Mucosa of stomach (tissue), 1 donor: ENCODE measurements around the gene ANKS3.
"Not testable (repeated sequence)": the region's sequence is repeated elsewhere in the genome, so short reads cannot be mapped to it uniquely, and the experiment has no call there.

ENCODE experiments used
- H3K27me3 ChIP-seq: one replicate; pipeline ENCODE4 v1.7.0; 2013; ENCODE audit warnings: mild to moderate bottlenecking, low read length; ENCODE audit not compliant: control insufficient read depth, insufficient read depth
- H3K36me3 ChIP-seq: one replicate; pipeline ENCODE4 v1.7.0; 2013; ENCODE audit warnings: low read length; ENCODE audit not compliant: control insufficient read depth, insufficient read depth
- H3K4me1 ChIP-seq: one replicate; pipeline ENCODE4 v1.7.0; 2013; ENCODE audit warnings: mild to moderate bottlenecking, low read length; ENCODE audit not compliant: control insufficient read depth, insufficient read depth
- H3K4me3 ChIP-seq: one replicate; pipeline ENCODE4 v1.7.0; 2013; ENCODE audit warnings: low read length
- H3K9ac ChIP-seq: one replicate; pipeline ENCODE4 v1.7.0; 2013; ENCODE audit warnings: mild to moderate bottlenecking, low read length, moderate library complexity
- H3K9me3 ChIP-seq: one replicate; pipeline ENCODE4 v1.7.0; 2013; ENCODE audit warnings: mild to moderate bottlenecking, low read length, moderate library complexity; ENCODE audit not compliant: control insufficient read depth
- donor health status: Pancreatic carcinoma.

The ANKS3 gene

GRCh38 chr16:4749700-4750257 lies 15.7 kb upstream of the ANKS3 start:
- Histone ChIP-seq H3K4me3 (no peak overlapping the region), H3K4me1 (no peaks in the 10 kb centered on the region), H3K27me3 (no peaks in the 10 kb centered on the region), H3K9ac (no peak overlapping the region), H3K36me3 (no peaks in the 10 kb centered on the region), H3K9me3 (no peaks in the 10 kb centered on the region)

- Histone ChIP-seq H3K9ac (no peak overlapping the region), H3K4me1 (no peaks in the 10 kb centered on the region), H3K4me3 (no peak overlapping the region), H3K36me3 (no peaks in the 10 kb centered on the region), H3K9me3 (no peaks in the 10 kb centered on the region), H3K27me3 (no peaks in the 10 kb centered on the region)
Observed at GRCh38 chr16:4748682-4749411, 14.8 kb upstream of the ANKS3 start.

GRCh38 chr16:4747906-4748681 lies 14.0 kb upstream of the ANKS3 start:
- Histone ChIP-seq H3K9me3 (no peaks in the 10 kb centered on the region), H3K36me3 (no peaks in the 10 kb centered on the region), H3K27me3 (no peaks in the 10 kb centered on the region), H3K4me1 (peaks cover 6% of the 10 kb centered on the region), H3K4me3 (no peak overlapping the region), H3K9ac (no peak overlapping the region)

GRCh38 chr16:4746991-4747574 lies 13.0 kb upstream of the ANKS3 start:
- Histone ChIP-seq H3K9ac (no peak overlapping the region), H3K4me1 (peaks cover 11% of the 10 kb centered on the region)

GRCh38 chr16:4746215-4746614 lies 12.1 kb upstream of the ANKS3 start:
- Histone ChIP-seq H3K27me3 (no peaks in the 10 kb centered on the region), H3K9me3 (no peaks in the 10 kb centered on the region), H3K4me1 (peaks cover 11% of the 10 kb centered on the region), H3K36me3 (no peaks in the 10 kb centered on the region), H3K4me3 (no peak overlapping the region), H3K9ac (no peak overlapping the region)

More at GRCh38 chr16:4746991-4747574, 13.0 kb upstream of the ANKS3 start:
- H3K36me3 ChIP-seq: no peaks in the 10 kb centered on the region
- H3K4me3 ChIP-seq: no peak overlapping the region
- H3K9me3 ChIP-seq: no peaks in the 10 kb centered on the region
- no peaks in the 10 kb centered on the region for H3K27me3 ChIP-seq

GRCh38 chr16:4745274-4745569 lies 11.2 kb upstream of the ANKS3 start:
- Histone ChIP-seq H3K9me3 (no peaks in the 10 kb centered on the region), H3K36me3 (no peaks in the 10 kb centered on the region), H3K27me3 (no peaks in the 10 kb centered on the region), H3K4me1 (peaks cover 11% of the 10 kb centered on the region), H3K4me3 (no peak overlapping the region), H3K9ac (no peak overlapping the region)

GRCh38 chr16:4744555-4745273 lies 10.6 kb upstream of the ANKS3 start:
- H3K4me3 ChIP-seq: no peak overlapping the region
- H3K4me1 ChIP-seq: peaks cover 11% of the 10 kb centered on the region
- H3K27me3 ChIP-seq: no peaks in the 10 kb centered on the region
- no peak overlapping the region for H3K9ac ChIP-seq
- no peaks in the 10 kb centered on the region for H3K9me3 ChIP-seq
- H3K36me3 ChIP-seq: no peaks in the 10 kb centered on the region

- no peaks in the 10 kb centered on the region for H3K36me3 ChIP-seq
- no peak overlapping the region for H3K4me3 ChIP-seq
- H3K9me3 ChIP-seq: no peaks in the 10 kb centered on the region
- no peaks in the 10 kb centered on the region for H3K27me3 ChIP-seq
- peak overlapping the region; percentile 45 for H3K9ac ChIP-seq
- peaks cover 11% of the 10 kb centered on the region for H3K4me1 ChIP-seq
Observed at GRCh38 chr16:4743226-4743878, 9.3 kb upstream of the ANKS3 start.

GRCh38 chr16:4738370-4738769 lies 4.3 kb upstream of the ANKS3 start:
- not testable (repeated sequence) for H3K36me3 ChIP-seq, H3K9me3 ChIP-seq, H3K27me3 ChIP-seq, H3K4me3 ChIP-seq, H3K9ac ChIP-seq
- peaks cover 14% of the 10 kb centered on the region for H3K4me1 ChIP-seq

GRCh38 chr16:4737545-4737944 lies 3.5 kb upstream of the ANKS3 start:
- no peaks in the 10 kb centered on the region for H3K36me3 ChIP-seq
- H3K9me3 ChIP-seq: no peaks in the 10 kb centered on the region
- no peak overlapping the region for H3K4me3 ChIP-seq
- no peak overlapping the region for H3K9ac ChIP-seq
- peaks cover 6% of the 10 kb centered on the region for H3K4me1 ChIP-seq
- H3K27me3 ChIP-seq: no peaks in the 10 kb centered on the region

GRCh38 chr16:4736546-4736945 lies 2.5 kb upstream of the ANKS3 start:
- H3K4me3 ChIP-seq: no peak overlapping the region
- H3K9ac ChIP-seq: no peak overlapping the region
- peaks cover 6% of the 10 kb centered on the region for H3K4me1 ChIP-seq
- H3K9me3 ChIP-seq: no peaks in the 10 kb centered on the region
- no peaks in the 10 kb centered on the region for H3K36me3 ChIP-seq
- no peaks in the 10 kb centered on the region for H3K27me3 ChIP-seq
